ENCODE data around the gene ZBTB46. TPM values are rescaled to one million over a fixed set of nuclear protein-coding genes. Genes with fewer than 3 reads are reported as not detected.

ZBTB46 gene
- total RNA-seq, 1 donor from 2014 or later = 23.7 TPM

- H3K27ac Mint-ChIP-seq (ENCODE audit: unreplicated experiment) = no peak overlapping the region
- TF ChIP-seq, protein P1, sequence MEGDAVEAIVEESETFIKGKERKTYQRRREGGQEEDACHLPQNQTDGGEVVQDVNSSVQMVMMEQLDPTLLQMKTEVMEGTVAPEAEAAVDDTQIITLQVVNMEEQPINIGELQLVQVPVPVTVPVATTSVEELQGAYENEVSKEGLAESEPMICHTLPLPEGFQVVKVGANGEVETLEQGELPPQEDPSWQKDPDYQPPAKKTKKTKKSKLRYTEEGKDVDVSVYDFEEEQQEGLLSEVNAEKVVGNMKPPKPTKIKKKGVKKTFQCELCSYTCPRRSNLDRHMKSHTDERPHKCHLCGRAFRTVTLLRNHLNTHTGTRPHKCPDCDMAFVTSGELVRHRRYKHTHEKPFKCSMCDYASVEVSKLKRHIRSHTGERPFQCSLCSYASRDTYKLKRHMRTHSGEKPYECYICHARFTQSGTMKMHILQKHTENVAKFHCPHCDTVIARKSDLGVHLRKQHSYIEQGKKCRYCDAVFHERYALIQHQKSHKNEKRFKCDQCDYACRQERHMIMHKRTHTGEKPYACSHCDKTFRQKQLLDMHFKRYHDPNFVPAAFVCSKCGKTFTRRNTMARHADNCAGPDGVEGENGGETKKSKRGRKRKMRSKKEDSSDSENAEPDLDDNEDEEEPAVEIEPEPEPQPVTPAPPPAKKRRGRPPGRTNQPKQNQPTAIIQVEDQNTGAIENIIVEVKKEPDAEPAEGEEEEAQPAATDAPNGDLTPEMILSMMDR (conservative IDR thresholded peaks at IDR 0.05) = no peak
- DNase-seq (ENCODE audit: low read depth, low spot score) = no peak
- no peaks in the 10 kb centered on the region for H3K9me3 Mint-ChIP-seq
- H3K27me3 Mint-ChIP-seq (ENCODE audit: low read depth) = no peaks in the 10 kb centered on the region
- peaks cover 3% of the 10 kb centered on the region for H3K36me3 Mint-ChIP-seq (ENCODE audit: low read depth)
- no peaks in the 10 kb centered on the region for H3K4me1 Mint-ChIP-seq
- no peak overlapping the region for H3K4me3 Mint-ChIP-seq
These were observed 65.2 kb downstream of the ZBTB46 start for GRCh38 chr20:63765902-63766301.

DNA sequence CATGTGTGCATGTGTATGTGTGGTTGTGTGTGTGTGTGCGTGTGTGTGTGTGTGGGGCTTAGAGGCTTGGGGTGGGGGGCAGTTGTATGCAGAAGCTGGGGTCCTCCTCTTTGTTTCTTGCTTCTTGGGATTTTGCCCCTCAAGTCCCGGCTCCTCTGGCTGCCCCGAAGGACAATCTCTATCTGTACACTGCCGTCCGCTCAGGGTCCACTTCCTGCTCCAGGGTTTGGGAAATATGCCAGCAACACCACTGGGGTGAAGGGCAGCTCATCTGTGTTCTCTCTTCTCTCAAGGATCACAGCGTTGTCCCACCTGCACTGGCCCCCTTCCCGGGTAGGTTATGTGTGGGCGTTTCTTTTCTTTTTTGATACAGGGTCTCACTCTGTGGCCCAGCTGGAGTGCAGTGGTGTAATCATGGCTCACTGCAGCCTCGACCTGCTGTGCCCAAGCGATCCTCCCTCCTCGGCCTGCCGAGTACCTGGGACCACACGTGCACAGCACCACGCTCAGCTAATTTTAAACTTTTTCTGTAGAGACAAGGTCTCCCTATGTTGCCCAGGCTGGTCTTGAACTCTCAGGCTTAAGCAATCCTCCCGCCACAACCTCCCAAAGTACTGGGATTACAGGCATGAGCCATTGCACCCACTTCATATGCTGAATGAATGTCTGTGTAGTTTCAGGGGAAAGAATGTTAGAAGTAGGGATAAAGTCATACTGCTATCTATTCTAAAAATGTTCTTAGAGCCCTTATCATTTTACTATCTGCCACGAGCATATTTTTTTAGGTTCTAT, 65.8 kb downstream of the ZBTB46 start:
- H3K4me1 Mint-ChIP-seq = no peaks in the 10 kb centered on the region
- no peaks in the 10 kb centered on the region for H3K27me3 Mint-ChIP-seq (ENCODE audit: low read depth)
- H3K36me3 Mint-ChIP-seq (ENCODE audit: low read depth) = peaks cover 3% of the 10 kb centered on the region
- no peak overlapping the region for H3K4me3 Mint-ChIP-seq
- no peaks in the 10 kb centered on the region for H3K9me3 Mint-ChIP-seq
- no peak for DNase-seq (ENCODE audit: low read depth, low spot score)
- no peak overlapping the region for H3K27ac Mint-ChIP-seq (ENCODE audit: unreplicated experiment)
- TF ChIP-seq, protein P1 (conservative IDR thresholded peaks at IDR 0.05) = no peak

GRCh38 chr20:63759377-63759901, 71.6 kb downstream of the ZBTB46 start:
- TF ChIP-seq, protein P1 (conservative IDR thresholded peaks at IDR 0.05) = no peak
- Mint-ChIP-seq H3K36me3 (ENCODE audit: low read depth) (peaks cover 5% of the 10 kb centered on the region), H3K4me3 (no peak overlapping the region), H3K4me1 (peaks cover 8% of the 10 kb centered on the region), H3K9me3 (peaks cover 3% of the 10 kb centered on the region), H3K27me3 (ENCODE audit: low read depth) (no peaks in the 10 kb centered on the region), H3K27ac (ENCODE audit: unreplicated experiment) (peak overlapping the region; percentile 62)
- DNase-seq (ENCODE audit: low read depth, low spot score) = no peak

GRCh38 chr20:63758152-63758551, 72.9 kb downstream of the ZBTB46 start:
- no peak for DNase-seq (ENCODE audit: low read depth, low spot score)
- peaks cover 3% of the 10 kb centered on the region for H3K9me3 Mint-ChIP-seq
- H3K4me1 Mint-ChIP-seq = peaks cover 12% of the 10 kb centered on the region
- peaks cover 4% of the 10 kb centered on the region for H3K36me3 Mint-ChIP-seq (ENCODE audit: low read depth)
- TF ChIP-seq, protein P1 (conservative IDR thresholded peaks at IDR 0.05) = no peak
- H3K4me3 Mint-ChIP-seq = no peak overlapping the region
- no peaks in the 10 kb centered on the region for H3K27me3 Mint-ChIP-seq (ENCODE audit: low read depth)
- peak overlapping the region; percentile 57 for H3K27ac Mint-ChIP-seq (ENCODE audit: unreplicated experiment)

- H3K4me1 Mint-ChIP-seq = peaks cover 12% of the 10 kb centered on the region
- no peak overlapping the region for H3K27ac Mint-ChIP-seq (ENCODE audit: unreplicated experiment)
- peaks cover 3% of the 10 kb centered on the region for H3K9me3 Mint-ChIP-seq
- no peaks in the 10 kb centered on the region for H3K27me3 Mint-ChIP-seq (ENCODE audit: low read depth)
- H3K36me3 Mint-ChIP-seq (ENCODE audit: low read depth) = peaks cover 2% of the 10 kb centered on the region
- no peak for DNase-seq (ENCODE audit: low read depth, low spot score)
- H3K4me3 Mint-ChIP-seq = no peak overlapping the region
- TF ChIP-seq, protein P1 (conservative IDR thresholded peaks at IDR 0.05) = no peak
These were observed 74.4 kb downstream of the ZBTB46 start for GRCh38 chr20:63756648-63756991.

Measured in neural crest cell (in vitro differentiated cells).